H1 (cell line): ENCODE measurements around the gene NLRP6. TPM values are rescaled to one million over a fixed set of nuclear protein-coding genes. Genes with fewer than 3 reads are reported as not detected.

Experiments
- CTCF ChIA-PET: fragments of 300-600 bp; sonication (Branson Sonifier 250); formaldehyde crosslinking; loops from one replicate; lab custom pipeline; 2021; ENCODE audit not compliant: partially characterized antibody; lab: Charles Lee
- POLR2A ChIA-PET: fragments of 300-600 bp; sonication (Branson Sonifier 250); formaldehyde crosslinking; loops from one replicate; lab custom pipeline; 2021; ENCODE audit warnings: inconsistent platforms; ENCODE audit not compliant: partially characterized antibody; lab: Charles Lee
- DNase-seq, 2 experiments: peaks; one replicate each; pipeline versions ENCODE4 v3.0.0 to v3.0.0-alpha.2; 2010 to 2022; ENCODE audit warnings: low spot score in 2 of 2, low read depth in 1 of 2, mixed read lengths in 1 of 2
- FAIRE-seq: peaks from 2 replicates; lab custom pipeline; 2011; peaks lifted over from hg19 to GRCh38; lab: Jason Lieb, UNC
- H2AFZ ChIP-seq: 2 replicates; pipeline ENCODE4 v1.8.1; 2012; ENCODE audit warnings: low read length, inconsistent platforms
- H2AK5ac ChIP-seq: 2 replicates; pipeline ENCODE4 v1.6.1; 2013; ENCODE audit warnings: low read depth, low read length
- H2BK120ac ChIP-seq: replicated peaks from 2 replicates; pipeline ENCODE3; 2013; ENCODE audit warnings: low read depth, low read length, inconsistent platforms
- H2BK12ac ChIP-seq: 2 replicates; pipeline ENCODE4 v1.6.1; 2013; ENCODE audit warnings: low read depth, low read length
- H2BK15ac ChIP-seq: 2 replicates; pipeline ENCODE4 v1.6.1; 2013; ENCODE audit warnings: low read length
- H2BK20ac ChIP-seq: 2 replicates; pipeline ENCODE4 v1.6.1; 2013; ENCODE audit warnings: low read length
- H2BK5ac ChIP-seq: 2 replicates; pipeline ENCODE4 v1.6.1; 2013; ENCODE audit warnings: low read depth, low read length
- H3K14ac ChIP-seq: 2 replicates; pipeline ENCODE4 v1.6.1; 2013; ENCODE audit warnings: inconsistent platforms; ENCODE audit not compliant: insufficient read length
- H3K18ac ChIP-seq: 2 replicates; pipeline ENCODE4 v1.6.1; 2013; ENCODE audit warnings: low read length; ENCODE audit errors: extremely low read depth
- H3K23ac ChIP-seq: 2 replicates; pipeline ENCODE4 v1.6.1; 2013; ENCODE audit warnings: inconsistent platforms; ENCODE audit not compliant: insufficient read length
- H3K23me2 ChIP-seq: 2 replicates; pipeline ENCODE4 v1.6.1; 2013; ENCODE audit warnings: low read depth, low read length
- H3K27ac ChIP-seq: 2 replicates; pipeline ENCODE4 v1.6.1; 2011; ENCODE audit warnings: low read depth, low read length, inconsistent platforms
- H3K27me3 ChIP-seq, 4 experiments: replicated peaks in 1 of 4; 1 replicate in 1 of 4; 2 replicates in 3 of 4; pipeline versions ENCODE4 v1.6.1 to v1.8.1; 2011 to 2013; ENCODE audit warnings: low read length in 3 of 4, mild to moderate bottlenecking in 3 of 4, inconsistent platforms in 2 of 4, mixed read lengths in 2 of 4, moderate library complexity in 1 of 4; ENCODE audit not compliant: control insufficient read depth in 3 of 4, insufficient read depth in 3 of 4; ENCODE audit errors: extremely low read depth in 1 of 4
- H3K36me3 ChIP-seq, 4 experiments: 2 replicates each; pipeline versions ENCODE4 v1.6.1 to v1.8.1; 2011 to 2013; ENCODE audit warnings: mild to moderate bottlenecking in 4 of 4, low read length in 3 of 4, moderate library complexity in 2 of 4, control low read depth in 1 of 4, inconsistent platforms in 1 of 4; ENCODE audit not compliant: insufficient read depth in 4 of 4, control insufficient read depth in 2 of 4
- H3K4ac ChIP-seq: replicated peaks from 2 replicates; pipeline ENCODE3; 2013; ENCODE audit warnings: low read length, low read depth, mixed read lengths, inconsistent platforms; ENCODE audit not compliant: insufficient read length
- H3K4me1 ChIP-seq, 4 experiments: replicated peaks in 1 of 4; 1 replicate in 1 of 4; 2 replicates in 3 of 4; pipeline versions ENCODE4 v1.6.1 to v1.8.1; 2011 to 2013; ENCODE audit warnings: low read length in 3 of 4, inconsistent platforms in 2 of 4, mixed read lengths in 1 of 4; ENCODE audit not compliant: insufficient read depth in 4 of 4, control insufficient read depth in 3 of 4
- H3K4me2 ChIP-seq, 2 experiments: 2 replicates each; pipeline versions ENCODE4 v1.6.1 to v1.8.1; 2011 to 2013; ENCODE audit warnings: low read depth in 2 of 2, low read length in 2 of 2, control low read depth in 1 of 2, inconsistent platforms in 1 of 2, mild to moderate bottlenecking in 1 of 2; ENCODE audit not compliant: insufficient read depth in 1 of 2
- H3K4me3 ChIP-seq, 4 experiments: fragments of 200-600, 300-600 bp in 1 of 4; sonication (generic), shearing (Covaris generic), sonication (Bioruptor Twin) in 1 of 4; 2 replicates each; pipeline versions ENCODE4 v1.5.1 to v1.8.1; 2011 to 2016; ENCODE audit warnings: low read length in 4 of 4, low read depth in 3 of 4, control low read depth in 2 of 4, inconsistent platforms in 2 of 4, mild to moderate bottlenecking in 2 of 4, mixed read lengths in 1 of 4, moderate library complexity in 1 of 4; ENCODE audit not compliant: insufficient read depth in 2 of 4; ENCODE audit errors: extremely low read depth in 1 of 4
- H3K56ac ChIP-seq: replicated peaks from 2 replicates; pipeline ENCODE3; 2013; ENCODE audit warnings: low read depth, mild to moderate bottlenecking, mixed read lengths, low read length, inconsistent platforms; ENCODE audit not compliant: insufficient read length
- H3K79me1 ChIP-seq: 2 replicates; pipeline ENCODE4 v1.6.1; 2013; ENCODE audit warnings: low read depth, low read length, control low read depth
- H3K79me2 ChIP-seq, 2 experiments: 2 replicates each; pipeline versions ENCODE4 v1.6.1 to v1.8.1; 2012 to 2013; ENCODE audit warnings: low read length in 2 of 2, mild to moderate bottlenecking in 2 of 2, inconsistent platforms in 1 of 2; ENCODE audit not compliant: insufficient read depth in 2 of 2, control insufficient read depth in 1 of 2
- H3K9ac ChIP-seq, 4 experiments: replicated peaks in 1 of 4; 1 replicate in 1 of 4; 2 replicates in 3 of 4; pipeline versions ENCODE4 v1.6.1 to v1.8.1; 2011 to 2013; ENCODE audit warnings: low read depth in 3 of 4, low read length in 3 of 4, control low read depth in 2 of 4, mild to moderate bottlenecking in 2 of 4, moderate library complexity in 2 of 4, inconsistent platforms in 1 of 4; ENCODE audit errors: extremely low read depth in 1 of 4
- H3K9me3 ChIP-seq, 2 experiments: 2 replicates each; pipeline versions ENCODE4 v1.6.1 to v1.8.1; 2012 to 2013; ENCODE audit warnings: mild to moderate bottlenecking in 2 of 2, moderate library complexity in 2 of 2, control low read depth in 1 of 2, inconsistent platforms in 1 of 2, low read depth in 1 of 2, low read length in 1 of 2, mixed read lengths in 1 of 2; ENCODE audit not compliant: insufficient read depth in 2 of 2
- H4K20me1 ChIP-seq, 2 experiments: replicated peaks in 1 of 2; 2 replicates each; pipeline versions ENCODE3 to v1.8.1; 2011 to 2013; ENCODE audit warnings: inconsistent platforms in 2 of 2, low read length in 2 of 2, mild to moderate bottlenecking in 1 of 2; ENCODE audit not compliant: insufficient read depth in 2 of 2, control insufficient read depth in 1 of 2
- H4K5ac ChIP-seq: 2 replicates; pipeline ENCODE4 v1.6.1; 2013; ENCODE audit warnings: low read length, low read depth, mixed read lengths, inconsistent platforms; ENCODE audit not compliant: insufficient read length
- H4K8ac ChIP-seq: 2 replicates; pipeline ENCODE4 v1.8.0; 2013; ENCODE audit warnings: mild to moderate bottlenecking, moderate library complexity, low read length, inconsistent platforms; ENCODE audit not compliant: insufficient read depth; ENCODE audit errors: extremely low read depth
- H4K91ac ChIP-seq: replicated peaks from 2 replicates; pipeline ENCODE3; 2013; ENCODE audit warnings: low read length, mixed read lengths, inconsistent platforms; ENCODE audit not compliant: insufficient read length
- ATF2 ChIP-seq: IDR thresholded peaks from 2 replicates; pipeline ENCODE4 v1.6.1; 2012; ENCODE audit warnings: low read length, inconsistent platforms
- CBX8 ChIP-seq: fragments of 300-800, 300-1000 bp; sonication (generic); IDR thresholded peaks from 2 replicates; pipeline ENCODE4 v1.7.1; 2016; ENCODE audit warnings: low read depth, low read length, borderline replicate concordance
- EGR1 ChIP-seq: IDR thresholded peaks from 2 replicates; pipeline ENCODE4 v1.6.1; 2011; ENCODE audit warnings: low read depth, low read length, borderline replicate concordance
- JUND ChIP-seq: IDR thresholded peaks from 2 replicates; pipeline ENCODE4 v1.6.1; 2011; ENCODE audit warnings: mild to moderate bottlenecking, improper control_type of control experiment, low read length
- KDM1A ChIP-seq: fragments of 200-600, 300-600 bp; sonication (generic); IDR thresholded peaks from 2 replicates; pipeline ENCODE4 v1.7.1; 2016; ENCODE audit warnings: mild to moderate bottlenecking, low read length, borderline replicate concordance
- NANOG ChIP-seq: IDR thresholded peaks from 2 replicates; pipeline ENCODE4 v1.6.1; 2011; ENCODE audit warnings: low read length, low read depth, mild to moderate bottlenecking, inconsistent platforms; ENCODE audit not compliant: insufficient read depth, poor library complexity, severe bottlenecking
- POLR2AphosphoS5 ChIP-seq: IDR thresholded peaks from 2 replicates; pipeline ENCODE4 v1.6.1; 2011; ENCODE audit warnings: low read depth, low read length
- RBBP5 ChIP-seq: IDR thresholded peaks from 2 replicates; pipeline ENCODE4 v1.7.1; 2012; ENCODE audit warnings: low read depth, mild to moderate bottlenecking, inconsistent platforms, low read length, moderate library complexity, borderline replicate concordance
- TAF1 ChIP-seq: IDR thresholded peaks from 2 replicates; pipeline ENCODE4 v1.6.1; 2011; ENCODE audit warnings: mild to moderate bottlenecking, low read depth, low read length
- TCF12 ChIP-seq: IDR thresholded peaks from 2 replicates; pipeline ENCODE4 v1.6.1; 2011; ENCODE audit warnings: low read depth, mild to moderate bottlenecking, low read length
- WGBS, 2 experiments: shearing (Covaris generic) in 1 of 2; methylation state at CpG; one replicate each; pipeline versions ENCODE4 v1.1.6 to v1.1.7; 2013 to 2015; ENCODE audit warnings: low lambda C conversion rate in 2 of 2, mixed read lengths in 2 of 2, inconsistent platforms in 1 of 2, low coverage in 1 of 2, missing lambda C conversion rate in 1 of 2; ENCODE audit not compliant: insufficient replicate concordance in 2 of 2, insufficient coverage in 1 of 2, insufficient read length in 1 of 2; ENCODE audit errors: extremely low coverage in 1 of 2, missing lambda C conversion rate in 1 of 2; 5-methylcytosine and 5-hydroxymethylcytosine counted together
- polyA plus RNA-seq, 7 experiments: library from polyadenylated mRNA; depleted of rRNA in 3 of 7; stranded (reverse) in 5 of 7; unstranded in 2 of 7; fragments of >200 nt in 5 of 7; fragments of 200-250 nt in 2 of 7; gene quantifications; 1 replicate in 5 of 7; 2 replicates in 1 of 7; 4 replicates in 1 of 7; pipeline versions ENCODE4 v1.2.1 to v1.2.3, GENCODE V29; 2011 to 2013; ENCODE audit warnings: missing spikeins in 2 of 7, mixed read lengths in 2 of 7
- total RNA-seq: library from RNA; stranded (reverse); fragmentation: NEBNext Ultra II Directional; extraction: Animal tissue kit (Norgen Biotek cat#: 25700); gene quantifications from 2 replicates; pipeline ENCODE4 v1.2.1, GENCODE V29; 2021

The NLRP6 gene
- total and polyA plus RNA-seq, 2 of the 8 experiments (the other 6 are each of a cell fraction or from before 2014, with no cell fraction given), result not detected

GRCh38 chr11:312092-312816 lies 34.0 kb downstream of the NLRP6 start:
- no peaks in the 10 kb centered on the region for H3K9me3 ChIP-seq
- H4K8ac ChIP-seq, result no peak overlapping the region
- H3K36me3 ChIP-seq, result peaks cover 0 to 4% (median 0%) of the 10 kb centered on the region in 4 experiments; a peak in 1 of 8 replicates
- no peak overlapping the region for H3K56ac ChIP-seq
- ChIA-PET CTCF (interaction anchor here (1.0 to 1.9 kb wide), 5 partner anchors 33 to 62 kb away, joined by 6 to 8 read pairs (median 6); no protein-coding TSS in a partner anchor), POLR2A (interaction anchor here (0.8 to 1.8 kb wide), 7 partner anchors 14 to 57 kb away, joined by 3 to 4 read pairs (median 3); partner anchors contain the start of gene B4GALNT4)
- no peak overlapping the region; a peak in 1 of 7 replicates for H3K9ac ChIP-seq
- FAIRE-seq (no peak), DNase-seq (no peak)
- peaks cover 0 to 5% of the 10 kb centered on the region in 2 experiments for H4K20me1 ChIP-seq
- H4K91ac ChIP-seq, result no peak overlapping the region
- peaks cover 21% of the 10 kb centered on the region; the same call in 1 of the 2 replicates for H3K23me2 ChIP-seq
- H4K5ac ChIP-seq, result no peak overlapping the region
- peak overlapping the region in 1 of 4 experiments; percentile 71; a peak in 1 of 8 replicates for H3K4me3 ChIP-seq
- peak overlapping the region; percentile 77; the same call in 1 of the 2 replicates for H2BK5ac ChIP-seq
- H3K4me1 ChIP-seq, result peaks cover 6 to 45% (median 35%) of the 10 kb centered on the region in 4 experiments
- no peak overlapping the region for H2AFZ ChIP-seq
- H2BK15ac ChIP-seq, result peak overlapping the region; percentile 72; the same call in 1 of the 2 replicates
- 0 out of 2 replicates have a peak overlapping the region, but pooled peaks have one; percentile 68 for H2BK12ac ChIP-seq
- peak overlapping the region; percentile 17 for H3K4ac ChIP-seq
- H3K18ac ChIP-seq, result peak overlapping the region; percentile 99
- no peak overlapping the region for H3K27ac ChIP-seq
- peak overlapping the region; percentile 24 for H2BK120ac ChIP-seq
- peak overlapping the region; percentile 90; the same call in 1 of the 2 replicates for H2AK5ac ChIP-seq
- H3K27me3 ChIP-seq, result no peaks in the 10 kb centered on the region
- no peak overlapping the region for H3K23ac ChIP-seq
- WGBS, 2 experiments, result 63% methylated on average over 14 of the region's 14 CpGs; no CpG with 5 or more reads in 1 of the 2 experiments
- no peak overlapping the region for H3K14ac ChIP-seq
- peaks cover 0 to 21% of the 10 kb centered on the region in 2 experiments; a peak in 2 of 4 replicates for H3K79me2 ChIP-seq
- H3K4me2 ChIP-seq, result peak overlapping the region; percentile 52 to 75; a peak in 2 of 4 replicates
- H3K79me1 ChIP-seq, result no peaks in the 10 kb centered on the region
- peak overlapping the region; percentile 66 for H2BK20ac ChIP-seq
- TF ChIP-seq EGR1, result no peak
- TF ChIP-seq TCF12, result no peak
- no peak for TF ChIP-seq NANOG
- TF ChIP-seq POLR2AphosphoS5, result no peak
- TF ChIP-seq CBX8, result no peak
- no peak for TF ChIP-seq RBBP5
- no peak for TF ChIP-seq KDM1A
- TF ChIP-seq ATF2, result no peak
- no peak for TF ChIP-seq TAF1
- TF ChIP-seq JUND, result no peak
